Tongue (tissue), 2 donors: ENCODE measurements around the gene PCNX3. TPM values are rescaled to one million over a fixed set of nuclear protein-coding genes. Genes with fewer than 3 reads are reported as not detected.
A peak's percentile ranks its signal among the peaks of the same experiment; 100 is the strongest.
"Not testable (repeated sequence)": the region's sequence is repeated elsewhere in the genome, so short reads cannot be mapped to it uniquely, and the experiment has no call there.

ENCODE experiments used
- DNase-seq: peaks from one replicate; pipeline ENCODE4 v3.0.0-alpha.2; 2015
- total RNA-seq: library from RNA; depleted of rRNA; stranded (reverse); fragments of >200 nt; gene quantifications from one replicate; pipeline ENCODE4 v1.2.3, GENCODE V29; 2014

The PCNX3 gene
- total RNA-seq, 1 donor from 2014 or later: 15.8 TPM

DNA sequence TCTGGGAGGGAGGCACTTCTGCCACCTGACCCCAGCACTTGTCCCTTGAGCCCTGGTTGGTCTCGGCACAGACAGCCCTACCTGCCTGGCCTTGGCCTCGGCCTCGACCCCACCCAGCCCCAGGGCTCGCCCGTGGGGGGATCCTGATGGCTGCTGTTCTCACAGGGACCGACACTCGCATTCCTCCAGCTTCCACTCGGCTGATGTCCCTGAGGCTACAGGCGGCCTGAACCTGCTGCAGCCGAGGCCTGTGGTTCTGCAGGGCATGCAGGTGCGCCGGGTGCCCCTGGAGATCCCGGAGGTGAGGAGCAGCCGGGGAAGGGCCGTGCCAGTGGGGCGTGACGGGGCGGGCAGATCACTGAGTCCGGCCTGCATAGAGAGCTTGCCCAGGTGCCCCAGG, 5.1 kb downstream of the PCNX3 start:
- no peak for DNase-seq

DNA sequence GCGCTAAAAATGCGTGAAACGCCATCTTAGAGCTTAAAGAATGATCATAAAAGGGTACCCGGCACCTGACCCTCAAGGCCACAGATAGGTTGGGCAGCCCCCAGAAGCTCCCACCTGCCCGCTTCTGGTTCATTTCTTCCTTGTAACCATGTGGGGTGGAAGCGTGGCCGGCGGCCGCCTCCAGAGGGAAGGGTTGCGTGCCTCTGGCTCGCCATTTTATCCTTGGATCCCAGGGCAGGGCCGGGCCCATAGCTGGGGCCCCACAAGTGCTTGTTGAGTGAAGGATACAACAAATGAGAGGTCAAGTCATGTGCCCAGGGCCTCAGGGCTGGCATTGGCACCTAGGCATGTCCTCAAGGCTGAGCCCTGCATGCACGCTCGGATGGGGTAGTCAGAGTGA, 5.9 kb downstream of the PCNX3 start:
- DNase-seq: no peak

DNA sequence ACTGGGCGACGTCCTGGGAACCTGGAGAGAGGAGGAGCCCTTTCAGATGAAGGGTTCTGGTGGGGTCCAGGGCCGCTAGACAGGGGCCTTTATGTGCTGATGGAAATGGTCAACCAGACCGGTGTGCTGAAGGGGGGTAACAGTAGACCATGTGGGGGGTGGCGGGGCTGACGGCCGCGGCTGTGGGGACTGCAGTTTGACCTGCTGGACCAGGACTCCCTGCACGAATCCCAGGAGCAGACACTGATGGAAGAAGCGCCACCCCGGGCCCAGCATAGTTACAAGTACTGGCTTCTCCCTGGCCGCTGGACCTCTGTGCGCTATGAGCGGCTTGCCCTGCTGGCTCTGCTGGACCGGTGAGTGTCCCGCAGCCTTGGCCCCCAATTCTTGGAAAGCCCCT, 6.4 kb downstream of the PCNX3 start:
- no peak for DNase-seq

DNA sequence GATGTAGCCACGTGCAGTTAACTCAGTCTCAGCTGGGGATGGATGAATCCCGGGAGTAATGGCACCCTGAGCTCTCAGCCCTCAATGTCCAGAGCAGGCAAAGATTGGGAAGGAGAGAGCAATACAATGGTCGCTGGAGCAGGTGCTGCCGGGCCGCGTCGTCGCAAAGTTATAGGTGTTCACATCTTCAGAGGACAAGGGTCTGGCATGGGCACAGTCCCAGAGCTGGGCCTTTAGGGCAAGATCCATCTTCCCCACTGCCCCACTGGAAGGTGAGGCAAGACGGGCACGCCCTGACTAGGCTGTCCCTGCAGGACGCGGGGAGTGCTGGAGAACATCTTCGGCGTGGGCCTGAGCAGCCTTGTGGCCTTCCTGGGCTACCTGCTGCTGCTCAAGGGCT, 7.6 kb downstream of the PCNX3 start:
- DNase-seq: no peak

GRCh38 chr11:65623852-65624616, 8.5 kb downstream of the PCNX3 start:
- DNase-seq: no peak

DNA sequence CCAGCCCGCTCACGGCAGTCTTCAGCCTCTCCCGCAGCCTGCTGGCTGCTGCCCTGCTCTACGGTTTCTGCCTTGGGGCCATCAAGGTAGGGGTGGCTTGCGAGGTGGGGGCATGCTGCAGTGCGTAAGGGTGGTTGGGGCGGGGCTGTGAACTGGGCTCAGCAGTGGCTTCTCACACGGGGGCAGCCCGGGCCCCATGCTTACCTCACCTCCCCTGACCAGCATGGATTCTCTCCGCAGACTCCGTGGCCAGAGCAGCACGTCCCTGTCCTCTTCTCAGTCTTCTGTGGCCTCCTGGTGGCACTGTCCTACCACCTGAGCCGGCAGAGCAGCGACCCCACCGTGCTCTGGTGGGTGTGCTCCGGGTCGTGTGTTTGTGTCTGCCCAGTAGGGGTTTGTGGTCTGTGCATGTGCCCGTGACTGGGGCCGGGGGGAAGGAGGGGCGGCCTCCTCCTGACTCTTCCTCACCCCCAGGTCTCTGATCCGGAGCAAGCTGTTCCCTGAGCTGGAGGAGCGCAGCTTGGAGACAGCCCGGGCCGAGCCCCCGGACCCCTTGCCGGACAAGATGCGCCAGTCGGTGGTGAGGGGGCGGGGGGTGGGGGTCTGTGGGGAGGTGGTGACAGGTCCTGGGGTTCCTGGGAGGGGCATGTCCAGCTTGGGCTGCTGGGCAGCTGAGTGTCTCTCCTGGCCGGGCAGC, 9.5 kb downstream of the PCNX3 start:
- no peak for DNase-seq

GRCh38 chr11:65625628-65626342, 10.2 kb downstream of the PCNX3 start:
- DNase-seq: peak; percentile 45

DNA sequence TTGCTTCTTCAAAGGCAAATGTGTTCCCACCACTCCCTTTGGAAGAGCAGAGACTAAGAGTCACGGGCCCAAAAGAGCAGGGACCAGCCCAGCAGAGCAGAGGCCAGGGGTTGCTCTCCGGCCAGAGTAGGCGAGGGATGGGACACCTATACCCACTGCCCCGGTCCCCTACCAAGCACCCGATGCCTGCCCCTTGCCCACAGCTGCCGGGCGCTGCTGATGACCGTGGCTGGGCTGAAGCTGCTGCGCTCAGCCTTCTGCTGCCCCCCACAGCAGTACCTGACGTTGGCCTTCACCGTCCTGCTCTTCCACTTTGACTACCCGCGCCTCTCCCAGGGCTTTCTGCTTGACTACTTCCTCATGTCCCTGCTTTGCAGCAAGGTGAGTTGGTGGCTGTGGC, 11.6 kb downstream of the PCNX3 start:
- no peak for DNase-seq

GRCh38 chr11:65629579-65629978, 14.0 kb downstream of the PCNX3 start:
- no peak for DNase-seq

GRCh38 chr11:65630215-65630614, 14.6 kb downstream of the PCNX3 start:
- no peak for DNase-seq

DNA sequence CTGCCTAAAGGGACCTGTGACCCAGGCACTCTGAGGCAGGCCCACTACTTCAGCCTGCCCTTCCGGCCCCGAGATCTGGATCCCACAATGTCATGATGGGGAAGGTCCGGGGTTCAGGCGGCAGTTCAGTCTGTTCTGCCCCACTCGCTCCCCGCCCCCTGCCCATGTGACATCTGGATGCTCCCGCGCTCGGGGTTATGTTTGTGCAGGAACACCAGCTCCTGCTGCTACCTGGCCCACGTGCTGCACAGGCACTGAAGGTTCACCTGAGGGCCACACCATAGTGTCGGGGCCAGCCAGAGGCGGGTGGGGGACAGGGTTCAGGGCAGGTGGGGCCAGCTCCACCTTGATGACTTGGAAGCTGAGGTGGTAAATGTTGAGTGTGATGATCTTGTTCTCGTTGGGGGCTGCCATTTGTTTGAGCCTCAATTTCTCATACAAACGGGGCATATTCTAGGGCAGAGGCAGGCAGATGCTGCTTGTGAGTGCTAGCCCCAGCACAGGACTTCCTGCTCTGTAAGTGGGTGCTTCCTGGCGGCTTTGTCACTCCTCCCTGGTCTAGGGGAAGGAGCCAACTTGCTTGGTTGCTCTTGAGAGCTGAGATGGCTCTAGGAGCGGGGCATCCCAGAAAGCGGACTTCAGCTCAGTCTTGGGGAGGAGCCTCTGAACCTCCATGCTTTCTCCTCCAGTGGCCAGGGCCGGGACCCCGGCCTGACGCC, 18.0 kb downstream of the PCNX3 start:
- DNase-seq: no peak

- no peak for DNase-seq
Measured at GRCh38 chr11:65634109-65634436, 18.5 kb downstream of the PCNX3 start.

- DNase-seq: no peak
Measured at GRCh38 chr11:65634440-65634839, 18.9 kb downstream of the PCNX3 start.

- no peak for DNase-seq
Measured at GRCh38 chr11:65634905-65635731, 19.5 kb downstream of the PCNX3 start.

DNA sequence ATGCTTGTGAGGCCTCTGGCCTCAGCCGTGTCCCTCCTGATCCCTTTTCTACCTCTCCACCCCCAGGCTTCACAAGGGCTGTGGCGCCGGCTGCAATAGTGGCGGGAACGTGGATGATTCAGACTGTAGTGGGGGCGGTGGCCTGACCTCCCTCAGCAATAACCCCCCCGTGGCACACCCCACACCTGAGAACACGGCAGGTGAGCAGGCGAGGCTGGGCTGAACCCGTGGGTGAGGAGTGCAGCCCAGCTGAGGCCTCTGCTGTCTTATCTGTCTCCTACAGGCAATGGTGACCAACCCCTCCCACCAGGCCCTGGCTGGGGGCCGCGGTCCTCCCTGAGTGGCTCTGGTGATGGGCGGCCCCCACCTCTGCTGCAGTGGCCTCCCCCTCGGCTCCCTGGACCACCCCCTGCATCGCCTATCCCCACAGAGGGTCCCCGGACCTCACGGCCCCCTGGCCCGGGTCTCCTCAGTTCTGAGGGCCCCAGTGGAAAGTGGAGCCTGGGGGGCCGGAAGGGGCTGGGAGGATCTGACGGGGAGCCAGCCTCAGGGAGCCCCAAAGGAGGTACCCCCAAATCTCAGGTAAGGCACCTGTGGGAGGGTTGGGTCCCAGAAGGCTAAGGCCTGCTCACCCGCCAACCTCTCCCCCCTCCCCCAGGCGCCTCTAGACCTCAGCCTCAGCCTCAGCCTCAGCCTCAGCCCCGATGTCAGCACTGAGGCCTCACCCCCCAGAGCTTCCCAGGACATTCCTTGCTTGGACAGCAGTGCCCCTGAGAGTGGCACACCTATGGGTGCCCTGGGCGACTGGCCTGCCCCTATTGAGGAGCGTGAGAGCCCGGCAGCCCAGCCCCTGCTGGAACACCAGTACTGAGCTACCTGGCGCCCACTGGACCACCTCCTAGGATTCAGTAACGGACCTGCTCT, 20.8 kb downstream of the PCNX3 start:
- no peak for DNase-seq

- no peak for DNase-seq
Measured at GRCh38 chr11:65637032-65637557, 21.5 kb downstream of the PCNX3 start.

DNA sequence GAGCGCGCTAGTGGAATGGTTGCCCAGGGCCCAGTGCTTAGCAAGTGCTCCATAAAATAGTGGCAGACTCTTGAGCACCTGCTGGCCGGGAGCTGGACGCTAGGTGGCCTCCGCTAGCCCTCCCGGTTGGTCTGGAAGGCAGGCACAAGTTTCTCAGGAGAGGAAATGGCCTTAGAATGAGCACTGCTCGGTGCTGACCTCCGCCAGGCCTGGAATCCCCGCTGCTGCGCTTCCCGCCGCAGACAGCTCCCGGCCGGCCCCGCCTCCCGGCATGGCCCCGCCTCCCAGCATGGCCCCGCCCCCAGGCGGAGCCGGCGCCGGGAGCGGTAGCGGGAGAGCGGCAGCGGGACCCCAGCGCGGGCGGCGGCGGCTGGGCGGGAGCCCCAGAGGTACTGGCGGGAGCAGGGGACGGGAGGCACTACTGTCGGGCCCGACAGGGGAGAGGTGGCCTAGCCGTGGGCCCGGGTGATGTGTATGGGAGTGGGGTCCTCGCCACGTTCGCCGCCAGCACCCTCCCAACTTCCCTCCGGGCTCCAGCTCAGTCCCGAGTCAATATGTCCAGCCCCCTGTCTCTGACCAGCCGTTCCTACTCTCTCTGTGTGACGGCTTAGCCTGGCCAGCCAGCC, 22.3 kb downstream of the PCNX3 start, which contains the start of gene SIPA1:
TSS of gene SIPA1 (plus strand) at position 308 of the 626 bp plus-strand sequence. CDS start 2,821 bp downstream, outside the sequence.
- DNase-seq: peak; percentile 88

GRCh38 chr11:65639228-65639597, 23.6 kb downstream of the PCNX3 start:
- DNase-seq: not testable (repeated sequence)

DNA sequence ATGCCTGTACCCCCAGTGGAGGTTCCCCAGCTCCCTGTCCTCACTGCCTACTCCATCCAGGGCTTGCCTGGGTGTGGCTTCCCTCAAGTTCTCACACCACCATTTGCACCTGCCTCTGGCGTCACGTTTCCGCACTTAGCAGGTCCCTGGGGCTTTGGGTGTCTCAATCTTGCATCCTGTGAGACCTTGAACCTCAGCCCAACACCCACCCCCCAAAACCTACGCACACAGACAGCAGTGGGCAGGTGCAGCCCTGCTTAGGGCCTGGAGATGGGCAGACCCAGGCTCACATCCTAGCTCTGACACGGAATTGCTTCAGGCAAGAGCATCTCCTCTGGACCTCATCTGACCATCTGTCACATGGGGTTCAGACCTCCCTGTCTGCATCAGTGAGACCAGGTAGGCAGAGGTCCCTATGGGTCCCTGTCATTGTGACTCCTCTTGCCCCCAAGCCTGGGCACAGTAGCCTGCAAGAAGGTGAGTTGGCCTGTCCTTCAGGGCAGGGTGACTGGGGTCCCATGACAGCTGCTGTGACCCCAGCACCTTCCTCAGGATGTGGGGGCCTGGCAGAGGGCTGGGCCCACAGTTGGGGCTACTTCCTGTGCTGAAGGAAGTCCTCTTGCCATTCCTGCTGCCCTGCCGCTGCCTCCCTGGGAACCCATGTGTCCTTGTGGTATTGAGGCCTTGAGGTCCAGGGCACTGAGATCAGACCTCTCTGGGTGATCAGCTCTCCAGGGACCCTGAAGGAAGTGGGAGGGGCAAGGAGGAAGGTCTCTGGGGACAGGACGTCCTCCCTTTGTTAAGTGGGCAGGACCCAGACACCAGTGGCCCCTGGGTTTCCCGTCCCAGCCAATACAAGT, 24.3 kb downstream of the PCNX3 start:
- no peak for DNase-seq
